ENCODE results near the gene SCNM1.

SCNM1 gene

GRCh38 chr1:151165738-151166504, at the start of gene SCNM1, which contains the start of gene LYSMD1:
SCNM1 (plus strand) TSS chr1:151166144; CDS start chr1:151166153, 9 bp downstream.
LYSMD1 (minus strand) TSS chr1:151165902; CDS start chr1:151165258, 644 bp downstream.
- DNase-seq: peak; percentile 94

- no peak for DNase-seq
Observed at GRCh38 chr1:151124763-151125403, 41.1 kb upstream of the SCNM1 start.

GRCh38 chr1:151128800-151129199, 37.1 kb upstream of the SCNM1 start:
- DNase-seq: no peak

GRCh38 chr1:151130987-151131586, 34.9 kb upstream of the SCNM1 start:
- no peak for DNase-seq

- DNase-seq: no peak
Observed at GRCh38 chr1:151131701-151132334, 34.1 kb upstream of the SCNM1 start.

- no peak for DNase-seq
Observed at GRCh38 chr1:151132335-151133017, 33.5 kb upstream of the SCNM1 start.

- DNase-seq: no peak
Observed at GRCh38 chr1:151133018-151133806, 32.7 kb upstream of the SCNM1 start.

- no peak for DNase-seq
Observed at GRCh38 chr1:151134396-151134795, 31.5 kb upstream of the SCNM1 start.

GRCh38 chr1:151134991-151135390, 31.0 kb upstream of the SCNM1 start:
- no peak for DNase-seq

- DNase-seq: no peak
Observed at GRCh38 chr1:151135433-151136385, 30.2 kb upstream of the SCNM1 start.

- DNase-seq: no peak
Observed at GRCh38 chr1:151137789-151138188, 28.2 kb upstream of the SCNM1 start.

- DNase-seq: no peak
Observed at GRCh38 chr1:151142411-151143056, 23.4 kb upstream of the SCNM1 start.

- DNase-seq: no peak
Observed at GRCh38 chr1:151143057-151143435, 22.9 kb upstream of the SCNM1 start.

- DNase-seq: no peak
Observed at GRCh38 chr1:151143986-151144385, 22.0 kb upstream of the SCNM1 start.

- DNase-seq: no peak
Observed at GRCh38 chr1:151144474-151145303, 21.3 kb upstream of the SCNM1 start.

GRCh38 chr1:151145304-151146071, 20.5 kb upstream of the SCNM1 start:
- no peak for DNase-seq

- peak; percentile 42 for DNase-seq
Observed at GRCh38 chr1:151146072-151146411, 19.9 kb upstream of the SCNM1 start.

GRCh38 chr1:151146412-151147131, 19.4 kb upstream of the SCNM1 start, which contains the start of gene SEMA6C:
SEMA6C (minus strand) TSS chr1:151146631; CDS start chr1:151142621, 4,010 bp downstream.
- DNase-seq: peak; percentile 95
